Stimulated activated CD4-positive, alpha-beta T cell treated with anti-CD3 and anti-CD28 coated beads, TNF-alpha, amount 100 ng/mL, for 1 hour (primary cell): ENCODE results near the gene MRPL49.
A peak's percentile ranks its signal among the peaks of the same experiment; 100 is the strongest.
"Not testable (repeated sequence)": the region's sequence is repeated elsewhere in the genome, so short reads cannot be mapped to it uniquely, and the experiment has no call there.

Source experiments
- DNase-seq, 3 donors: peaks; one replicate each; pipeline ENCODE4 v3.0.0-alpha.2; 2020; ENCODE audit warnings: low read depth in 3 of 3, low spot score in 1 of 3

The MRPL49 gene

DNA sequence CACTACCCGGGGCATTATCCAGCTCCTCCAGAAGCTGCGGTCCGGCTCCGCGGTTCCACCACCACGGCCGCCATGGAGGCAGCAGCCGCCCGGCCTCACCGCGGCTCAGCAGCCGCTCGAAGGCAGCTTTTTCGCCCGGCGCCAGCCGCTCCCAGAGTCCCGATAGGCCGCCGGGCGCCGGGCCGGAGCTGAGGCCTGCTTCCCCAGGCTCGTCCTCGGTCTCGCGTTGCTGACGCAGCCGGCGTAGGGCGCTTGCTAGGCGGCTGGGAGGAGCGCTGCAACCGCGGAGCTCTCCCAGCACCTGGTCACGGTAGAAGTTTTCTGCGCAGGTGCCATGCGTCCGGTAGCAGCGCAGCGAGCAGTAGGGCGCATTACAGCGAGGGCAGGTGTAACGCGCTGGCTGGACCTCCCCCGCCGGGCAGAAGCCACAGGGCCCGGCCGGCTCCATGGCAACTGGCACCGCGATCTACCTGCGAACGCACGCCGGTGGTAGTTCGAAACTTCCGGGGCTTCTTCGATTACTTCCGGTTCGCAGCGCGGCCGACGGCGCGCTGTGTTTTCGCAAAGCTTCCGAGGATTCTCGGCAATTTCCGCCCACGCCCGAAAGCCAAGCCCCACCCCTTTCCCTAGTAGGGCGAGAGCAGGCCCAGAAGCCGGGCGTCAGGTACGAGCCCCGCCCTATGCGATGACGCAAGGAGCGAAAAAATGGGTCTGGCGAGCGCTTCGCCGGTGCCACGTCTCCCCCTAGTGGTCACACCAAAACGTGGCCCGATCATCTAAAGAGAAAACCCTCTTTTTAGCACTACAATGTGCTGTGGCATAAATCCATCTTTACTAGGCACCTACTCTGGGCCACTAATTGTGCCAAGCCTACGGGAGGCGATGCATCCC, 4.7 kb upstream of the MRPL49 start, which contains the start of gene ZNHIT2:
TSS of gene ZNHIT2 (minus strand) at position 496 of the 891 bp plus-strand sequence. CDS start at position 448, 48 bp downstream.
- peak; percentile 99 to 100 (median 99) for DNase-seq

DNA sequence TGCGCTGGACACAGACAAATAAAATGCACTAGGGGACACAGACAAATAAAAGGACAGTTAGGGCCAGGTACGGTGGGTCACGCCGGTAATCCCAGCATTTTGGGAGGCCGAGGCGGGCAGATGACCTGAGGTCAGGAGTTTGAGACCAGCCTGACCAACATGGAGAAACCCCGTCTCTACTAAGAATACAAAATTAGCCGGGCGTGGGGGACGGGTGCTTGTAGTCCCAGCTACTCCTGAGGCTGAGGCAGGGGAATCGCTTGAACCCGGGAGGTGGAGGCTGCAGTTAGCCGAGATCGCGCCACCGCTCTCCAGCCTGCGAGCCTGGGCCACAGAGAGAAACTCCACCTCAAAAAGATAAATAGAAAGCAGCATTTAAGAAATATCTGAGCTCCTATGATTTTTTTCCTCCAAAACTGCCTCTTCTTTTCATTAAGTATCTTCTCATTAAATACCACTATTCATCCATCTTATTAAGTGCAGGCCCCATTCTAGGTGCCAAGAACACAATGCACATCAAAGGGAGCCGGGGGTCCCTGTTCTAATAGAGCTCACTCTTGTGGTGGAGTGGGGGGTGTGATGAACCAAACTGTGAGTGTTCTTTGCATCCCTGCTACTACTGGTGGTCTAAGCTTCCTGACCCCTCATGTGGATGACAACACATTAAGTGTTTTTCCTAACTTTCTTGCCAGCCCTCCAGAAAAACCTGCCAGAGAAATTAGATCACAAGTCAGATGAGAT, 3.9 kb upstream of the MRPL49 start:
- DNase-seq: no peak

DNA sequence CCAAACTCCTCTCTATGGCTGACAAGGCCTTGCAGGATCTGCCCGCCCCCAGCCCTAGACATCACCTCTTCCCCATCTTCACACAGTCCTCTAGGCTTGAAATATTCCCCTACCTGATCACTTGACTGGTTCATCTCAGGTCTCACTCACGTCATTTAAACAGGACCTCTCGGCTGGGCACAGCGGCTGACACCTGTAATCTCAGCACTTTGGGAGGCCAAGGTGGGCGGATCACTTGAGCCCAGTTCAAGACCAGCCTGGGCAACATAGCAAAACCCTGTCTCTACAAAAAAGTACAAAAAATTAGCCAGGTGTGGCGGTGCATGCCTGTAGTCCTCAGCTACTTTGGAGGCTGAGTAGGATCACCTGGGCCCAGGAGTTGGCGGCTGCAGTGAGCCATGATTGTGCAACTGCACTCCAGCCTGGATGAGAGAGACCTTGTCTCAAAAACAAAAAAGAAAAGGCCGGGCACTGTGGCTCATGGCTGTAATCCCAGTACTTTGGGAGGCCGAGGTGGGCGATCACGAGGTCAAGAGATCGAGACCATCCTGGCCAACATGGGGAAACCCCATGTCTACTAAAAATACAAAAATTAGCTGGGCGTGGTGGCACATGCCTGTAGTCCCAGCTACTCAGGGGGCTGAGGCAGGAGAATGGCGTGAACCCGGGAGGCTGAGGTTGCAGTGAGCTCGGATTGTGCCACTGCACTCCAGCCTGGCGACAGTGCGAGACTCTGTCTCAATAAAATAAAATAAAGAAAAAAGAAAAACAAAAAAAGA, 3.0 kb upstream of the MRPL49 start:
- DNase-seq: not testable (repeated sequence)

DNA sequence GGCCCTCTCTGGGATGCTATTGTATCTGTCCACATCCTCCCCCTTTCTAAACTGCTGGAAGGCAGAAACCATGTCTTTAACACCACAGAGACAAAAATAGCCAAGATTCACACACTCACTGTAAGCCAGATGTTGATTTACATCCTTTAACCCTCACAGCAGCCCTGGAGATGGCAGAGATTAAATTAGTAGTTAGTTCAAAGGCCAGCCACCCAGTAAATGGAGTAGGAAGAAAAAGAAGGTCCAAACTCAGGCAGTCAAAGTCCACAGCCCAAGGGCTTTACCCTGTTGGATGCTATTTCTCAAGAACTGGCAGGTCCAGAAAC, 2.5 kb upstream of the MRPL49 start:
- no peak for DNase-seq

DNA sequence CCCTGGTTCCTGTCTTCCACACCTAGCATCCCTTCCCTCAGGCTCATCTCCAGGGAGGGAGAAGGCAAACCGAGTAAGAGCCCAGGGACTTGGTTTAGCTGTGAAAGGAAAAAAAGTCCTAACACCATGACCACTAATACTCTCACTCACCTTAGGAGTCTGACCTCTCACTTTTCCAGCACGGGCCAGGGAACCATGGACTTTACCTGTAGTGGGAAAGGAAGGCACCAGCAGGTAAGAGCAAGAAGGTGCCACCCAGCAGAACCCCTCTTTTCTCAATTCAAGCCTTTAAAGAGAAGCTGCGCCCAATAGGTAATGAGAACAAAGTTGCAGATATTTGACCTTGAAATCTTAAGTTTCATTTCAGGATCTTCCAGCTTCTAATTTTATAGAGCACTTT, 1.3 kb upstream of the MRPL49 start:
- DNase-seq: no peak

DNA sequence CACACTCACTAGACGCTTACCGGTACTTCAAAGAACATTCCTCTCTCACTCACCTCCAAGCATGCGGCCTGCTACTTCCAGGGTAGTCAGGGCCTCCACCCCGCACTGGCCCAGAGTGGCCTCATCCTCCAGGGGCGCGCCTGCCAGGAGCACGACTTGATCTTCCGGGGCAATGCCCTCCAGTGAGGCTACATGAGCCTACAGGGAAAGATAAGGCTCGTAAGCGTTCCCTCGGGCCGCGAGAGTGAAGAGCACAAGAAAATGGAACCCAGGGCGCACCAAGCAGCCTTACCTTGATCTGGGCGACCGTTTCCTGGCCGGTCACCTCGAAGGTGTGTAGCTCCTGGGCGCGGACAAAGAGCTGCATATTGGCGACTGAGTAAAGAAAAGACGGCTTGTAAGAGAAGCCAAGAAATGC, 665 bp upstream of the MRPL49 start:
- no peak for DNase-seq

DNA sequence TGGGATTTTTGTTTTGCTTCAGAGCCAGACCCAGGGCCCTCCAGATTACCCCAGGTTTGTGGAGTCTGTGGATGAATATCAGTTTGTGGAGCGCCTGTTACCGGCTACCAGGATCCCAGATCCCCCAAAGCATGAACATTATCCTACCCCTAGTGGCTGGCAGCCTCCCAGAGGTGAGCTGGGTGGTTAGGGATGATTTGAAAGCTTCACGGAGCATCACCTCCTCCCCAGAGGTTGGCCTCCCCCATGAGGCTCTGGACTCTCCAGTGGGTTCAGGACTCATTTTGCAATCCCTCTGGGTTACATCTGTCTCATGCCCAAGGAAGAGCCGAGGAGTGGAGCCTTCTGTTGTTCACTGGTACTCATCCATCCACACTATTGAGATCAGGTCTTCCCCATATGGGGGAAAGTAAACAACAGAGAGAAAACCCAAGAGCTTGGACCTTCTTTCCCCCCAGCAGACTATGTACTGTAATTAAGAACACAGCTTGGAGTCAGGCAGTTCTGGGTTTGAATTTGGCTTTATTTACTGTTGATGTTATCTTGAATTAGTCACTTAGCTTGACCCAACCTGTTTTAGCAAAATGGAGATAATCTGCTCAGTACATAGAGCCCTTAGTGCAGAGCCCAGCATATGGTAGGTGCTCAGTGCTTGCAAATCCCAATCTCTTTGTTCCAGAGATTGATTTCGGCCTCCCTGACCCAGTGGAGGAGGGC, 2.5 kb downstream of the MRPL49 start:
- no peak for DNase-seq

DNA sequence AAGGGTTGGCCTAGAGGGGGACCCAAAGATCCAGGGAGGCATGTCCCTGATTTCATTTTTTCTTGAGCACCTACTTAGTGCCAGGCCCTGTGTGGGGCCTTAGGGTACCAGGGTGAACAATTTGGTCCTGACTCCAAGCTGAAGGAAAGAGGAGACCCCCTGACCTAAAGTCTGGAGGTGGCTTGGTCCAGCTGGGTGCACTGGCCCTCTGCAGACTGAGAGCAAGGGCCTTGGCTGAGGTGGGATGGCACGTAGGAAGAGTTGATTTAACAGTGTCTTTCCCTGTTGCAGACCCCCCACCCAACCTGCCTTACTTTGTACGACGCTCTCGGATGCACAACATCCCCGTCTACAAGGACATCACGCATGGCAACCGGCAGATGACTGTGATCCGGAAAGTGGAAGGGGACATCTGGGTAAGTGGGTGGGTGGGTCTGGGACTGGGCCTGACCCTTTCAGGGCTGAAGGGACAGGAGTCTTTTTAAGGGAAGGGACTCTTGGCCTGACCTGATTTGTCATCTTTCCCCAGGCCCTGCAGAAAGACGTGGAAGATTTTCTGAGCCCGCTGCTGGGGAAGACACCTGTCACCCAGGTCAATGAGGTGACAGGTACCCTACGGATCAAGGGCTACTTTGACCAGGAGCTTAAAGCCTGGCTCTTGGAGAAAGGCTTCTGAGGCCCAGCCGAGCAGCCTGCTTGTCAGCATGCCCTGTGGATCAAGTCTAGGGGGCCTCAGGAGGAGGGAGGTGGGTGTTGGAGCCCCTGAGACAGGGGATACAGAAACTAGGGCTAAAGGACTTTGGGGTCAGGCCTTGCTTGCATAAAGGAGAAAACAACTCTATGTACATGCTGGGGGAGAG, 3.3 kb downstream of the MRPL49 start:
- DNase-seq: no peak

DNA sequence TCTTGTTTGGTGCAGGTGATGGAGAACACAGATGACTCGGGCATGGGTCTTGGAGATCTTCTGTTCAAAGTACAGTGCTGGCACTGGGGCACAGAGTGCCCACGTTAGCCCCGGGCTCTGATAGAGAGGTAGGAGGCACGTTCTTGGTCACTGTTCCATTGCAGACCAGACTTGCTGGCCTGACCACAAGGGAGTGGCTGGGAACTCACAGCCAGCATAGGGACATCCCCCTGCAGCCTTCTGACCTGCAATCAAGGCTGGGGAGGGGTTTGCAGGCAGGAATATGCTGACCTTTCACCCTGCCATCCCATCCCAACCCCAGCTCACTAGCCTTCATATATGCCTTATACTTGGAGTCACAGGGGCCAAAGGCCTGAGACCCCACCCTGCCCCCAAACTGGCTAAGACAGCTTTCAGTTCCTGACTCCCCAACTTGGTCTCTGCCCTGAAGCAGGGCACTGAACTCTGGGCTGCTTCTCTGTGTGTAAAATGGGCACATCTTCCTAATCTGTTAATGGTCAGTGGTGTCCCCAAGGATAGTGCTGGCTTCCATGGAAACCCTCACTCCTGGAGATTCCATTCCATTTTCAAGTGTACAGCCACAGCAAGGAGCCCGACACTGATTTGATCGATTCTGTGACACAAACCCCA, 4.6 kb downstream of the MRPL49 start:
- no peak for DNase-seq

DNA sequence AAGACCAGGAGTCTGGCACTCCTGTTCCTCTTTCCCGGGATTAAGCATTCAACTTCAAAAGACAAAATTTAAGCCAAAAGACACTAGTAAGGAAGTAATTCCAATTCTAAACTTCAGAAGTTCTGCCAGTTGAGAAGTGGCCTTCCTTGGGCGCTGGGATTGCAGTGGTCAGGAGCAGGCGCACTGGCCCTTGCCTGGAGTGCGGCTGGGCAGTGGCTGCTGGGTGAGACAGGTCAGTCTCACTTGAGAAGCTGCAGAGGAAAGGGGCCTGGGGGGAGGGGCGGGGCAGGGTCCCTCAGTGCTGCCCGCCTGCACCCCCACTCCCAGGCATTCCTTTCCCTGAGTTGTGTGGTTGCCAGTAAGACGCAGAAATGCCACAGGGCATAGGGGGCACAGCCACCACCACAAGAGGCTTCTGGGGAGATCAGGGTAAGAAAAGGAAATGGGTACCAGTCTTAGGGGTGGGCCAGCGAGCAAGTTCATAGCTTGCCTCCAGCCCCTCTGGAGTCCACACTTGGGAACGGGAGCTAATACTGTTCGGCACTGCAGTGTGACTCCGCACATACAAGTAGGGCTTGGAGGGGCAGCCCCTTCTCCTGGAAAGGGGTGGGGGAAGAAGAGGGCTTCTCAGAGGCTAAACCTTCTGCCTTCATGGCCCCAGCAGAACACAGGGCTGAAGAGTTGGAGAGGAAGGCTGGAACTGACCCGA, 5.5 kb downstream of the MRPL49 start:
- no peak for DNase-seq

DNA sequence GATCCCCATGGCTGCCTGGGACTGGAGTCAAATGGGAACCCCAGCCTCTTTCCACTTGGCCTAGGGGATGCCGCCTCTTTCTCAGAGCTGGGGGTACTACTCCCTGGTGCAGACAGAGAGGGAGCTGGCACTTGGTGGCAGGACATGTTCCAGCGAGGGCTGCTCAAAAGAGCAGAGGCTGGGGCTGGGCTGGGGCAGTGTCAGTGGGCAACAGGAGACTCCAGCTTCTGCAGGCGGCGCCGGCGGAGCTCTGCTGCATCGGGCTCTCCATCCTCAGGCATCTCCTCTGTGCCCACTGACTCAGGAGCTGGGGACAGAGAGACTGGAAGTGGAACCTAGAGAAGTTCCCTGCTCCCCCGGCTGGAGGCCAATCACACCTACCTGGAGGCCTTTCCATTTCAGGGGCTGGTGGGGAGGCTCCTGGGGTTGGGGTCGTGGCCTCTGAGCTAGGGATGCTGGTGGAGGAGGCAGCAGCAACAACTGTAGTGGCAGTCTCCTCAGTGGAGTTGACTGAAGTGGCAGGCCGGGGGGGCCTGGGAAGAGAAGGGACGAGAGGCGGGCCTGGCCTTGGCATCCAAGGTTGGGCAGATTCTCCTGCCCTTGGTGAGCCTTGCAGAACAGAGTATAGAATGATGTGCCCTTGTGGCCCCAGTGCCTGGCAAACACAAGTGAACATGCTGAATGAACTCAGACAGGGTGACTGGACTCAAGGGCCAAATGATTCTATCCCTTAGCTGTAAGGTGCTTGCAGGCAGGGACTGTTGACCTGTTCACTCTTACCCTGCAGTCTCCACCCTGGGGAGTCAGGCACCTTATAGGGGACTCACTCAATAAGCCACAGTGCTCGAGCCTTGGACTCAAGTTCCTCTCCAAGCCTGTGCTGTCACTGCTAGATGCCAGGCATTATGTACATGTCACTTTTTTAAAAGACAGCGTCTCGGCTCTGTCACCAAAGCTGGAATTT, 6.3 kb downstream of the MRPL49 start:
- no peak for DNase-seq

DNA sequence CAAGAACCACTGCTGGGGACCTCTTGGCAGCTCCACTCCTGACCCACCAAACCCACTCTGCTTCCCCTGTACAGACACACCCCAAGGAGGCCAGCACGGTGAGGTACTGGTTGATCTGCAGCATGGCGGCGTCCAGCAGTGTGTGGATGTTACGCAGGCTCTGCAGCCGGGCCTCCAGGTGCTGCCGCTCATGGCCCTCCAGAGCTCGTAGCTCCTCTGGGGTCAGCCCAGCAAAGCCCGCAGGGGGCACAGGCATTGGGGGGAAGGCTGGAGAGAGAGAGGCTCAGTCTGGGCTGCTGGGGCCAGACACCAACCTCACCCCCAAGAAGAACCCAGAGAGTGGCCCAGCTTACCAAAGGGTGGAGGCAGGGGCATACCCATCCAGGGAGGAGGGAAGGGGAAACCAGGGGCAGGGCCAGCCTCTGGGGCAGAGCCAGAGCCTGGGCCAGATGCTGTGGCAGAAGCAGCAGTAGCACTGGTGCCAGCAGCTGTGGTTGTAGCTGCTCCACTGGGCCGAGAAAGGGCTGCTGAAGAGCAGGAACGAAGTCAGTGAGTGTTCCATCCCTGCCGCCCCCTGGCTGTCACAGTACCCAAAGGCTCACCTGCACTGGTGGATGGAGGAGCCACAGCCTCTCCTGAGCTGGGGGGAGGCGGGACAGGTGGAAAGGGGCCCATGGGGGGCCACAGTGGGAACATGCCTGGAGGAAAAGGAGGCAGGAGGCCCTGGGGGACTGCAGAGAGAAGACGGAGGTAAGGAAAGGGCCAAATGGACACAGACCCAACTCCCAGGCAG, 7.7 kb downstream of the MRPL49 start:
- no peak for DNase-seq

DNA sequence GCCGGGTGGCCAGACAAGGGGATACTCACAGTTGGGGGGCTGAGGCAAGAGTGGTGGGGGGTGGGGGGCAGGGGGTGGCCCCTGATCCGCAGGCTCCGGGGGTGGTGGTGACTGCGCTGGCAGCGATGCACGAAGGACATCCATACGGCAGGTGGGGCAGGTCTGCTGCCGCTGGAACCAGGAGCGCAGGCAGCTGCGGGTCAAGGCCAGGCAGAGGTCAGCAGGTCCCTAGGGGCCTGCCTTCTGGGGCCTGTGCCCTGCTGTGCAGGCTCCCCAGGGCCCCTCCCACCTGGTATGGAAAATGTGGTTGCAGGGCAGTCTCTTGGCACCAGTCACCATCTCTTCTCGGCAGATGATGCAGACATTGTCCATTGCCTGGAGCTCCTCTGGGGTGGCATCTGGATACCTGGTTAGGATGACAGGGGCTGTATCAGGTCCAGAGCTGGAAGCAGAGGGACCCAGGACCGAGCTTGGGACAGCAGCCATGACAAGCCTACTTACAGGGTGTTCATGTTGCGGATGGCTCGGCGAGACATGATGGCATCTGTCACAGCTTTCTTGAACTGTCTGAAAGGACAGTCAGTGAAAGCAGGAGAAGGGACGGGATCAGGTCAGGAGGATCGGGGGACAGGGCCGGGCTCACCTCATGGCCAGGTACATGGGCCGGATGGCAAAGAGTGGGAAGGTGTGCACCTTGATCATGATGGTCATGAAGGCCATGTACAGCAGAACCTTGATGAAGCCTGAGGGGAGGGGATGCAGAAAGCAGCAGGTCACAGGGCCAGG, 8.7 kb downstream of the MRPL49 start:
- DNase-seq: no peak

DNA sequence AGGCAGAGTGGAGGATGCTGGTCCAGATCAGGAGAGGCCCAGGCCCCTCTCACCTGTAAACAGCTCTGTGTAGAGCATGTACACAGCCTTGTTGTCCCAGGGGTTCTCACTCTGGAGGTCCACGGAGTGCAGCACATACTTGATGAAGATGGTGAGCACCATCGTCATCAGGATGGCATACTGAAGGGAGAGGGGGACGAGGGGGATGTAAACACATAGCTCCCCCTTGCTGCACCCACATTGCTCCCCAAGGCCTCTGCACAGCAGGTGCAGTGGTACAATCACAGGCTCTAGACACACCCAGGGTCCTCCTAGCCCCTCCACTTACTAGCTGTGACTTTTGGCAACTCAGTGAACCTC, 9.3 kb downstream of the MRPL49 start:
- no peak for DNase-seq

DNA sequence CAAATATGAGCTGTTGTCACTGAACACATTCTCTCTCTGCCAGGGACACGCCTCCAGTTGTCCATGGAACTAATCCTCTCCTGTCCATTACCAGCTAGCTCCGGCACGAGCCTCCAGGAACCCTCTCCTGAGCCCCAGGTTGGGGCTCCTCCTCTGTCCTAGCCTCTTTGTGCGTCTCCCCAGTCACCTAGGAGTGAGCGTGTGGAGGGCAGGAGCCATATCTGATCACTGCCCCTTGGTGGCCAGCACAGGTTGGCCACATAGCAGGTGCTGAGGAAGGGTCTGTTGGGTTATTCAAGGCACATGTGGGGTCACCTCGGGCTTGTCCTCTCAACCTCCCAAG, 9.7 kb downstream of the MRPL49 start:
- no peak for DNase-seq

DNA sequence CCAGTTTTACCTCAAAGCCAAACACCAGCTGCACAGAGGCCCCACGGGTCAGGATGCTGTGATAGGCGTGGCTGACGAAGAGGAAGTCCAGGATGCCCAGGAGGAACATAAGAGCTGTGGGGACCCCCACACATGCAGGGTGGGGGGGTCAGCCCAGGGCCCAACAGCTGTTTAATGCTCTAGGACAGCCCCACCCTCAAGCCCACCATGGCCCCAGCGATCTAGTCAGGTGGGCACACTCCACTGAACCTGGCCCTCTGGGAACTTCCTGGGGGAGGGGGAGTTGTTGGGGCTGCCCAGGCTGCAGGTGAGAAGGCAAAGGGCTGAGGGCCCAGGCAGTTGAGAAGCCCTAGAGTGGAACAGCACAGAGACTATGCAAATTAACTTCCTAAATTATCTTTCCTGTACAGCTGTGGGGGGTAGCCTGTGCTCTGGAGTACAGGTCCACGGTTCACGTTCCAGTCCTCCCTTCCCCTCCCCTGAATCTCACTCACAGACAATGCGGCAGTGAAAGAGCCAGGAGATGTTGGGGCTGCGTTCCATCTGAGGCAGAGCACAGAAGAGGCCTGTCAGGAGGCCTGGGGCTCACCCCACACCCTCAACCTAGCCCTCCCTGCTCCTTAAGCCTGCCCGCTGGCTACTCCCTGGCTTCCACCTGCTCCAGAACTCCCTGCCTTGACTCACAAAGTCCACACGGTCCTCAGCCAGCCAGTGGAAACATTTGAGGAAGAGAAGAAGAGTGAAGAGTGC, 10.3 kb downstream of the MRPL49 start:
- DNase-seq: no peak
